Measurements from ENCODE around the gene ABCA1.

The ABCA1 gene

GRCh38 chr9:104835161-104835560 lies 92.8 kb downstream of the ABCA1 start:
- DNase-seq, result no peak

DNA sequence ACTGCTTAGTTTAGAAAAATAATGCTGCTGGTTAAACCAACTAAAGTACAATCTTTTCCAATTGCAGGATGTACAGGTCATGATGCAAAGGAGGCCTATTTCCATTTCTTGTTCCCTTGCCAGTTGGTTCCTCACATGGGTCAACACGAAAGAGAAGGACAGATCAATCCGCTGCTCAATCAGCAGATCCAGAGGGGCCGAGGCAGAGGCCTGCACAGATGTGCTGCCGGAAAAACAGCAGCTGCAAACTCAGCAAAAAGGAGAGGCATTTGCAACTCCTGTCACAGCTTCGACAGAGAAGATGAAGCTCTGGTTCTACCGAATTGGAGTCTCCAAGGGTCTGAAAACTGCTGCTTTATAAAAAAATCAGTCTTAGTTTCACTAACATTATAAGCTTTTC lies 94.3 kb downstream of the ABCA1 start:
- no peak for DNase-seq

DNA sequence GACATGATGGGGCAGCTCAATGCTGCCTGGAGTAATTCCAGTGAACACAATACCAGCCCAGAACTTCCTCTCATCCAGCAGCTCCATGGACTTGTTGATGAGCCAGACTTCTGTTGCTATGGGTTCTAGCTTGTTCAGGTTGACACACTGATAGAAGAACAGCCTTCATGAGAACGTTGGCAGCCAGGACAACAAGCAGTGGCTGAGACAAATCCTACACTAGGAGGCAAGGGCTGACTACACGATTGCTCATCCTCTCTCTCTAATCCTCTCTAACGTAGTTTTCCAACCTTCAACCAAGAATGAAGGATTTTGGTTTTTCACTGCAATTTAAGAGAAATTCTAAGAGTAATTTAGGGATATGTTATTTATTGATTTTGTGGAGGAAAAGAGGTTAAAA lies 96.3 kb downstream of the ABCA1 start:
- DNase-seq, result no peak

DNA sequence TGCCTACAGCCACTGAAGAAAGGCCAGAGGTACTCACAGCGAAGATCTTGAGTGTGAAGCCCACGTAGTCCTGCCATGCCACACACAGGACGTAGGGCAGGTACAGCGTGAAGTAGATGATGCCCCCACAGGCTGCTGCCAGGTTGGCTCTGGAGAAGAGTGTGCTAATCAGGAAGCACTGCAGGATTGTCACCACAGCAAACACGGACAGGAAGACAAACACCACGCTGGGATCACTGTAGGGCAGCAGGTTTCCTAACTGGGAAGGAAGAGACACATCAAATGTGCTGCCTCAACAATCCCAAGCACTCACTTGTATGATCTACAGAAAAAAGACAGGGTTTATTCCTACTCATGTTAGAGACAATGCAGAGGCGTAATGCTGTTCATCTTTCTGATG lies 101.0 kb downstream of the ABCA1 start:
- DNase-seq, result no peak

DNA sequence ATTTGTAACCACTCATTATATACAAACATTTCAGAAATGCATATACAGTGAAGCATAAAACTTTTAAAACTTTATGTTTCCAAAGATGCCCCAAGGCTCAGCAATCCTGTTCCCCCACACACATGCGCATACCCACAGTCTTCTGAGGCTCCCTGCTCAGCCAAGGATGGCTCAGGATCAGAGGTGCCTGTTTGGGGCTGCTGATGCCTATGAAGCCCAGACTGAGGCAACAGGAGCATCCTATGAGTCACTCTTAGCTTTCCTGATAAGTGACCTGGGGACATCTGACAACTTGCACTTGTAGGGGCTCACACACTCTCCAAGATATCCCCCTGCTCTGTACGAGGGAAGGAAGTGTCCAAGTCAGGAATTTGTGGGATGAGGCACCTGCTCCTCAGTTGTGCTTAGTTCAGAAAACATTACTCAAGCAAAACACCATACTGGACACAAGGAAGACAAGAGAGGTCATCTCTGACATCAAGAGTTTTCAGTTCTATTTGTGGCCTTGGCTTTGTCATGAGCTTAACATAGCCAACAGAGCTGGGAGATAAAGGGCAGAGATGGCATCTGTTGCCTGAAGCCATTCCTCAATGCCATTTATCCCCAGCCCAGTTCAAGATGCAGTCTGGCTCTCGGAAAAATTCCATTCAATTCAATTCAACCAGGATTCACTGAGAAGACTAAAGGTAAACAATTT lies 101.7 kb downstream of the ABCA1 start:
- DNase-seq, result no peak

DNA sequence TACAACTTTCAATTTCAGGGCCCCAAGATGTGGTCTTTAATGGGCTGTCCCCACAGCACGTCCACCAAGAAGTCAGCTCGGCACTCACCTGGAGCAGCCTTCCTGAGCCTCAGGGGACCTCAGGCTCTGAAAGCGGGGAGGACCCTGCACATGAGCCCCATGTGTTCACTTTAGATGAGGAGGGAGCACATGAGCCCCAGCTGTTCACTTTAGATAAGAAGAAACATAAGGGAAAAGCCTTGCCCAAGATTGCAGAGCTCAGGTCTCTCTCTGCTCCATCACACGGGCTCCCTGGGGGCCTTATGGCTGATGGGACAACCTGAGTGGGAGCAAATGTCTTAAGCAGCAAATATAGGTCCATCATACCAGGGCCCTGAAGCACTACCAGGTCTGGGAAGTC lies 107.6 kb downstream of the ABCA1 start:
- DNase-seq, result no peak

- DNase-seq, result no peak
Measured at GRCh38 chr9:104819033-104819432, 108.9 kb downstream of the ABCA1 start.

- no peak for DNase-seq
Measured at GRCh38 chr9:104817437-104817836, 110.5 kb downstream of the ABCA1 start.

DNA sequence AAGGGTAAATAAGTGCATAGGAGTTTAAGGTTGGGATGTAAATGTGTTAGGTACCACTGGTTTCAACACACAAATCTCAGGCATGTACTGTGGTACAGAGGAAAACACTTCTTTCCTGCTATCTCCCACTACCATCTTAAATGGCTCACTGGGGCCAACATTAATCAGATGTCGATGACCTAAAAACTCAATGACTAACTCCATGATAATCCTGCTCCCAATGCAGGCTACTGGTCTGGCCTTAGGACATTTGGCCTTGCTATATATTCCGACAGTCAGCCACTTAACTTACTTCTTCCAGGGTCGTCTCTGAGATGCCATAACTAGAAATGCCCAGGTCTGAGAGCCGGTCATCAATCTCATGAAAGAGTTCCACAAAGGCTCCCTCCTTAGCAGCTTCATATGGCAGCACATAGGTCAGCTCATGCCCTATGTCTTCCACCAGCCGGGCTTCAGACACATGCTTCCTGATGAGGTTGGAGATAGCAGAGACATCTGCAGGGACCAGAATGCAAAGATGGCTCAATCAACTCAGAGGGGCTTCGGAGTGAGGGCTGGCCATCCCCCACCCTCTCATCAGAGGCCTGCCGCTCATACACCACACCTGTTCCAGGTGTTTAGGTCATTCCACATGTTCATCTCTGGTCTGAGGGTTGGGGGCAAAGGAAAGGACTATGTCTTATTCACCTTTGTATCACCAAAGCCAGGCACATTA lies 111.9 kb downstream of the ABCA1 start:
- DNase-seq, result no peak

- DNase-seq, result no peak
Measured at GRCh38 chr9:104810421-104811339, 117.3 kb downstream of the ABCA1 start.

DNA sequence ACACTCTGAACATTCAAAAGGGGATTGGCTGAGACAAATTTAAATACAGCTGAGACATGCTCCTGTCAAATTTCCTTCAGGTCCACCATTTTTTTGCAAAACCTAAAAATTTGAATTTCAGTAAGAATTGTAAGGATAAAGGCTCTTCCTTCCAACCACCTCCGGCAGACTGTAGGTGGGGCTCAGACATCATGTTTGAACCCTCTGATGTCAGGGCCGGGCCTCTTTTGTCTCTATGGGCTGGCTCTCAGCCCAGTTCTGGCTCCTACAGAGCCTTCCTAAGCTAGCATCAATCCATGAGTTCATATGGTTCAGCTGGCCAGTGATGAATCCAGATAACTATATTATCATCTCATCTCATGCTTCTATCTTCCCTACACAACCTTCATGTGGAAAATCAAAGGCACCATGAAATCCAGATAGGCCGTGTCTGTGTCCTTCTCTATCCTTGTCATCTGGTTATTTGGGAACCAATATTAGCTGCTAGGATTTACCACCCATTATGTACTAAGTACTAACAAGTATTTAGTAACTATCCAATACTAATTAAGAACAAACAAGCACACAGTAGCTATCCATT lies 119.8 kb downstream of the ABCA1 start:
- no peak for DNase-seq

- no peak for DNase-seq
Measured at GRCh38 chr9:104805441-104805840, 122.5 kb downstream of the ABCA1 start.

- no peak for DNase-seq
Measured at GRCh38 chr9:104802906-104803305, 125.0 kb downstream of the ABCA1 start.

GRCh38 chr9:104802110-104802509 lies 125.8 kb downstream of the ABCA1 start:
- DNase-seq, result no peak

GRCh38 chr9:104800068-104800785 lies 127.7 kb downstream of the ABCA1 start:
- no peak for DNase-seq

- DNase-seq, result no peak
Measured at GRCh38 chr9:104798209-104798995, 129.6 kb downstream of the ABCA1 start.

DNA sequence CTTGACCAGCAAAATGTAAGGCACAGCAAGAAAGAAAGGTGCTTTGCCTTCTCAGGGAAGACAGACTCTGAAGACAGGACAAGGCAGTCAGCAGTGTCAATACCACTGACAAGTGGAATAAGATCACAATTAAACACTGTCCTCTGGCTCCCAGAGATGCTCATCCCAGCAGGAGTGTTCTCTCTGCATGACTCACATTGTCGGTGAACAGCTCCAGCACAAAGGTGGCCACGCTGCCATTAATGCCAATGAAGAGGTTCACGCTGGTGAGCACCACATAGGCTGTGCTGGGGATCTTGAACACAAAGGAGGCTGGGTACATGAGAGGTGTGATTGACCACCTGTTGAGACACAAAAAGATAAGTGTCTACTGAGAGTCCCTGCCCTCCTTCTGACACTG lies 132.1 kb downstream of the ABCA1 start:
- no peak for DNase-seq

- no peak for DNase-seq
Measured at GRCh38 chr9:104795082-104795481, 132.9 kb downstream of the ABCA1 start.

GRCh38 chr9:104794070-104794469 lies 133.9 kb downstream of the ABCA1 start:
- no peak for DNase-seq

DNA sequence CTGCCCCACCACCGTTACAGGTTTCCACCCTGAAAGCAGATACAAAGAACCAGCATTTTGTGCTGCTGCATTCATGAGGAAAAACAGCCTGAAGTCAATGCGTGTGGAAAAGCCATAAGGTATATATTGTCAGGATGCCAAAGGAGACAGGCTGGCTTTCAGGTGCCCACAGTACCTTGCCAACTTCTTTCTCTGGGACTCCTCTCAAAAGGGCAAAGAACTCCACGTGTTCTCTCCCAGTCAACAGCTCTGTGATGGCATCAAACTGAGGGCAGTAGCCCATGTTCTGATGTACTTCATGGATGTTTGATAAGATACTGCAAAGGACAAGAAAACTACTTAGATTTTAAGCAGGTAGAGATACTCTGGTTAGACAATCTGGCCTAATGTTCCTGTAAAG lies 139.7 kb downstream of the ABCA1 start:
- no peak for DNase-seq

GRCh38 chr9:104787306-104788015 lies 140.5 kb downstream of the ABCA1 start:
- DNase-seq, result no peak

Data from SHP77 treated with DMSO at 0.1 percent for 48 hours (cell line).